ENCODE data around the gene CCDC190. TPM values are rescaled to one million over a fixed set of nuclear protein-coding genes. Genes with fewer than 3 reads are reported as not detected.

Gene CCDC190
- total RNA-seq, 4 donors from 2014 or later: 0.26 TPM; not detected in 3

DNA sequence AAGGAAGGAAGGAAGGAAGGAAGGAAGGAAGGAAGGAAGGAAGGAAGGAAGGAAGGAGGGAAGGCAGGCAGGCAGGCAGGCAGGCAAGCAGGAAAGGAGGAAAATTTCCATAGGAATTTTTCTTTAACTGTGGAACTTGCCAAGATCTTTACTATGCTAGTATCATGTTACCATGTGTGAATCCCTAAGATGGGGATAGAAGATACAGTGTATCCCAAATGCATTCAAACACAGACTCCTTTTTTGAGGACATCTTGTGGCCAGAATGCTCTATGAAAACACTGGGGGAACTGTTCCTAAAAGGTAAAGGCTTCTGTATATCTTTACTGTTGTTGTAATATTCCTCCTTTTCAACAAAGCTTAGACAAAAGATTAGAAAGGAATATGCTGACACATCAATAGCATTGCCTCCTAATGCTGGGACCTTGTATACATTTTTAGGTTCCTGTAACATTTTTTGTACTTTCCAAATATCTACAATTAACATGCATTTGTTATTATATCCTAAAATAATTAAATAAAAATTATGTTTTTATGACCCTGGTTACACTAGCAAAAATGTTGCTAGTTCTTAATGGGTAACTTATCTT, 20.6 kb downstream of the CCDC190 start:
- H3K27ac ChIP-seq (replicated peaks in 1 of 4): no peak overlapping the region
- DNase-seq (ENCODE audit: extremely low spot score): no peak
- H3K9me3 ChIP-seq: peaks cover 0 to 13% (median 12%) of the 10 kb centered on the region in 4 donors
- H3K4me3 ChIP-seq: no peak overlapping the region
- no peak for TF ChIP-seq POLR2AphosphoS5 (IDR thresholded peaks at IDR 0.05)
- TF ChIP-seq EP300 (IDR thresholded peaks at IDR 0.05): no peak
- no peak for TF ChIP-seq POLR2A (IDR thresholded peaks at IDR 0.05; ENCODE audit: low read depth)
- TF ChIP-seq CTCF (IDR thresholded peaks at IDR 0.05): no peak
- H3K36me3 ChIP-seq: no peaks in the 10 kb centered on the region
- intact Hi-C loops (cut with DNase I): no loop called here
- no peaks in the 10 kb centered on the region for H3K27me3 ChIP-seq
- no peaks in the 10 kb centered on the region for H3K4me1 ChIP-seq

DNA sequence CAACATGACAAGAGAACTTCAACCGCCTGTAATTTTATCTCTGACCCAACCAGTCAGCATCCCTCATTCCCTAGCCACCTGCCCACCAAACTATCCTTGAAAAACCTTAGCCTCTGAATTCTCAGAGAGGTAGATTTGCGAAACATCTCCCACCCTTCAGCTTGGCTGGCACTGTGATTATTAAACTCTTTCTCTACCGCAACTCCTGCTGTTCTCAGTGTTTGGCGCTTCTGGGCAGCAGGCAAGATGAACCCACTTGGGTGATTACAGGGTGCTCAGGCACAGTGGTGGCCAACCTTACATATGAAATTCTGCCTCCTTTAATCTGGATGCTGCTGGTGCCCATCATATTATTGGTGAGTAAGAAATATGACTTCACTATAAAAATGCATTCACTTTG, 22.1 kb downstream of the CCDC190 start:
- Histone ChIP-seq H3K9me3 (peaks cover 0 to 13% (median 12%) of the 10 kb centered on the region in 4 donors), H3K4me3 (no peak overlapping the region), H3K27me3 (no peaks in the 10 kb centered on the region), H3K27ac (replicated peaks in 1 of 4) (no peak overlapping the region), H3K36me3 (no peaks in the 10 kb centered on the region), H3K4me1 (no peaks in the 10 kb centered on the region)
- intact Hi-C loops (cut with DNase I): no loop called here
- TF ChIP-seq POLR2A (IDR thresholded peaks at IDR 0.05; ENCODE audit: low read depth): no peak
- TF ChIP-seq EP300 (IDR thresholded peaks at IDR 0.05): no peak
- no peak for TF ChIP-seq POLR2AphosphoS5 (IDR thresholded peaks at IDR 0.05)
- TF ChIP-seq CTCF (IDR thresholded peaks at IDR 0.05): no peak
- DNase-seq (ENCODE audit: extremely low spot score): no peak
- WGBS: 98% methylated on average over 4 of the region's 4 CpGs

GRCh38 chr1:162835157-162835899, 25.6 kb downstream of the CCDC190 start:
- Histone ChIP-seq H3K27me3 (no peaks in the 10 kb centered on the region), H3K36me3 (no peaks in the 10 kb centered on the region), H3K27ac (replicated peaks in 1 of 4) (no peak overlapping the region), H3K9me3 (peaks cover 0 to 13% (median 12%) of the 10 kb centered on the region in 4 donors), H3K4me1 (no peaks in the 10 kb centered on the region), H3K4me3 (no peak overlapping the region)
- intact Hi-C loops (cut with DNase I): no loop called here
- no peak for DNase-seq (ENCODE audit: extremely low spot score)
- no peak for TF ChIP-seq CTCF (IDR thresholded peaks at IDR 0.05)
- no peak for TF ChIP-seq POLR2A (IDR thresholded peaks at IDR 0.05; ENCODE audit: low read depth)
- no peak for TF ChIP-seq EP300 (IDR thresholded peaks at IDR 0.05)
- TF ChIP-seq POLR2AphosphoS5 (IDR thresholded peaks at IDR 0.05): no peak
- 61% methylated on average over 3 of the region's 3 CpGs for WGBS

DNA sequence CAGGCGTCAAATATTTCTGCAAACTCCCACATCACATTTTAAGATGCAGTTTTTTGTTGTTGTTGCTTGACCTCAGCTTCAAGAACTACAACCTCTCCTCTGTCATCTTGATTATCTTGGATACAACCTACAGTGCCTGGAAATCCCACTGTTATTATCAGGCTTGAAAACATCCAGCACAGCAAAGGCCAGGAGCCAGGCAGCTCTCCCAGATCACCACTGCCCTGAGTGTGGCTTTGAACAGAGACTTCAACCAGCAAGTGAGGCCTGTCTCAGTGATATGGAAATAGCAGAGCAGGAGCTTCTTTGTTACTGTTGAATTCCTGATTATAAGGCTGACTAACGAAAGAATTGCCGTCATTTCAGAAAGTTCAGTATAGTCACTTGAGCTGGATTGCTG, 28.5 kb downstream of the CCDC190 start:
- Histone ChIP-seq H3K27me3 (peaks cover 0 to under 1% (median 0%) of the 10 kb centered on the region in 4 donors), H3K27ac (replicated peaks in 1 of 4) (no peak overlapping the region), H3K4me3 (no peak overlapping the region), H3K9me3 (no peaks in the 10 kb centered on the region), H3K36me3 (no peaks in the 10 kb centered on the region), H3K4me1 (no peaks in the 10 kb centered on the region)
- no peak for TF ChIP-seq CTCF (IDR thresholded peaks at IDR 0.05)
- no peak for TF ChIP-seq POLR2AphosphoS5 (IDR thresholded peaks at IDR 0.05)
- TF ChIP-seq EP300 (IDR thresholded peaks at IDR 0.05): no peak
- TF ChIP-seq POLR2A (IDR thresholded peaks at IDR 0.05; ENCODE audit: low read depth): no peak
- DNase-seq (ENCODE audit: extremely low spot score): no peak
- 95% methylated on average over 3 of the region's 3 CpGs for WGBS
- intact Hi-C loops (cut with DNase I): no loop called here

Data from esophagus muscularis mucosa (tissue), 4 donors.